Activated T-cell treated with anti-CD3 and anti-CD28 coated beads, Interleukin-2, amount 50 U/mL, for 1 hour (primary cell): Measurements from ENCODE around the gene GFM1.
"Not testable (repeated sequence)": the region's sequence is repeated elsewhere in the genome, so short reads cannot be mapped to it uniquely, and the experiment has no call there.

Experiments
- DNase-seq: peaks from one replicate; pipeline ENCODE4 v3.0.0-alpha.2; 2020

Gene GFM1

DNA sequence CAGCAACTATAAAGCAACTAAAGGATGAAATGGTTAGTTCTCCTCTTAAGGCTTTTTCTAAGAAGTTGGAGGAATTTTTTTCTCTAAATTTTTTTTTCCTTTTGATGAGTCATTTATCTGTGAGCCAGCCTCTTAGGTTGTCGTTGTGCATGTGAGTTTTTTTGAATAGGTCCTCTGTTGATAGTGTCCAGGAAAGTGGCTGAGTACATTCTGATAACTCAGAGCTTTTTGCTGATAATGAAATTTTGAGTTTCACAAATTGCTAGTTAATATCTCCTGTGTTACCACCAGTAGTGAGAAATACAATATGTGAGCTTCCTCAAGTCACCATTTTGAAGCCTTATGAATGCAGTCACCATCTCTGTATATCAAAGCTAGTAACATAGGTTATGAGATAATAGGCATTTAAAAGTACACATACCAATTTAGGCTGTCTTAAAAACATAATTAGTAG, 35.2 kb downstream of the GFM1 start:
- DNase-seq = no peak

DNA sequence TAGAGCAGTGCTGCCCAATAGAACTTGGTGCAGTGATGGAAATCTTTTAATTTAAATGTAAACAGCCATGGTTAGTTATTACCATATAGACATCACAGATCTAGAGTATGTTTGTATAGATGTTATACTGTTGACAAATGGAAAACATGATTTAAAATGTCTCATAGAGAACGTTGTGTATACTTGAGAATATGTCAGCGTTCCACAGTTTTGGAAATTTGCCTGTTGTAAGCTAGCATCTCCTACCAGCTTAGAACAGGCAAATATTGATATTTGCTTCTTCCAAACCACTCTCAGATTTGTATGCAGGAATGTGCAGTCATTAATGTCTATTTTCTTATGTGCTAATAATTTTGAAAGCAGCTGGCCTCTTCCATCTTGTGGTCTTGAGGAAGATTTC, 36.5 kb downstream of the GFM1 start:
- DNase-seq = no peak

DNA sequence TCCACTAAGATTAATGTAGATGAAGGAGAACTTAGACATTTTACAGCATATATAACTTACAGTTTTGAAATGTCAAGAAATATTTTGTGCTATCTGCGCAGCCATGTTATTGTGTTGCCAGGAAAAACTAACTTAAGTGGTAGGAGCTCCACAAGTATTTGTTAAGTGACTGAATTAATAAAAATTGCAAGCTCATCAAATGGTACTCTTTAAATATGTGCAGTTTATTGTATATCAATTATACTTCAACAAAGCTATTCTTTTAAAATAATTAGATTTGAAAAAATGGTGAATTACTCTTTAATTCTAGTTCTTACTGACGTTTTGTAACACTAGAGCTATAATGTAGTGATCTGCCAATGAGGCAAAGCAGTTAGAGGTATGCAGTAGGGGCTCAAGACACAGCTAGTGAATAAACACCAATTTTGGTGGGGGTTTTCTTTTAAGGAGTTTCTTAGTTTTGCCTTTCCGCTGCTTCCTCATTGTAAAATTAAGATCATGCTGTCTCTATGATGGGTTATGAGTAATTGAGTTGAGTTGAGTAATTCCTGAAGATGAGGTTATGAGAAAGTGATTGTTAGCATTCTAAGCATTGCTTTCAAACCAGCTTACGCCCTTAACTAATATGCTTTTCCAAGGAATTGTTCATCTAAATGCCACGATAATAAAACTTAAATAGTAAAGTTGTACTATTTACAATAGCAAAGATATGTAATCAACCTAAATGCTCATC, 39.1 kb downstream of the GFM1 start:
- DNase-seq = no peak

DNA sequence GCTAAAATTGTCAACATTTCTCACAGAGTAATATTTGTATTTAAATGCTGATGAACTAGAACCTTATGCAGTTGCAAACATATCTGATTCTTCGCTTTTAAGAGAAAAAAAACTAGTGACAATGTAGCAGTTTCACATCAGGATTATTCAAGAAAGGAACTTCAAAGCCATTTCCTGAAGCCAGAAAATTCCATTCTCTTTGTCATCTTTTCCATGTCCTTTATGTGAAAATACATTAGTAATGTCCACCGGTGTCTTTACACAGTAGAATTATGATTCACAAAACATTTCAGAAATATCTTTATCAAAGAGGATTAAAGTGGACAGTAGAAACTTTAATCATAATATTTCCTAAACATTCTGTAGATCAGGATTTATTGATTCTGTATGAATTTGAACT, 40.8 kb downstream of the GFM1 start:
- DNase-seq = no peak

DNA sequence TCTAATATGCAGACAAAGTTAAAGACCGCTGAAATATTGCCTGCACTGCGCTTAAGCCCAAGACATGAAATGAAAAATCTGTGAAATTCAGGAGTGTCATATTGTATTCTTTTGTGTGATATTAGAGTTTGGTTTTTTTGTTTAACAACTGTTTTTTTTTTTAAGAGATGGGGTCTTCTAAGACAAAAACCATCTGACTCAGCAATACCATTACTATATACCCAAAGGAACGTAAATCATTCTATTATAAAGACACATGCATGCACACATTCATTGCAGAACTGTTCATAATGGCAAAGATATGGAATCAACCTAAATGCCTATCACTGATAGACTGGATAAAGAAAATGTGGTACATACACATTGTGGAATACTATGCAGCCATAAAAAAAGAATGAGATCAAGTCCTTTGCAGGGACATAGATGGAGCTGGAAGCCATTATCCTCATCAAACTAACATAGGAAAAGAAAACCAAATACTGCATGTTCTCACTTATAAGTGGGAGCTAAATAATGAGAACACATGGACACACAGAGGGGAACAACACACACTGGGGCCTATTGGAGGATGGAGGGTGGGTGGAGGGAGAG, 49.6 kb downstream of the GFM1 start:
- not testable (repeated sequence) for DNase-seq

DNA sequence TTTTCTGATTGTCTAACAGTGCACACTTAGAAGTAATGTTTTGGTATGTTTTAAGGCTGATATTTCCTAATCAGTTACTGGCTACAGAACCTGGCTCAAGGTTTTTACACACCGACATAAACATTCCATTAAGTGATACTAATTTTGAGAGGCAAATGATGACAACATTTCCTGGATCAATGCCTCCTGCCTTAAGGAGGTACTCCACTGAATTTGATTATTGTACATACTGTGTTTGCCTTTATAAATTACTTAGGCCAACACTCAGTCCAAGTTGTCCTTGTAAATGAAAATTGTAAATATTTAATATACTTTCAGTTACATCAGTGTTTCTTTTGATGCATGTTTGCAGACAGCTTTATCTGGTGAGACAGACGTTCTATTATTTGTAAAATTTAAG, 52.3 kb downstream of the GFM1 start:
- DNase-seq = no peak

DNA sequence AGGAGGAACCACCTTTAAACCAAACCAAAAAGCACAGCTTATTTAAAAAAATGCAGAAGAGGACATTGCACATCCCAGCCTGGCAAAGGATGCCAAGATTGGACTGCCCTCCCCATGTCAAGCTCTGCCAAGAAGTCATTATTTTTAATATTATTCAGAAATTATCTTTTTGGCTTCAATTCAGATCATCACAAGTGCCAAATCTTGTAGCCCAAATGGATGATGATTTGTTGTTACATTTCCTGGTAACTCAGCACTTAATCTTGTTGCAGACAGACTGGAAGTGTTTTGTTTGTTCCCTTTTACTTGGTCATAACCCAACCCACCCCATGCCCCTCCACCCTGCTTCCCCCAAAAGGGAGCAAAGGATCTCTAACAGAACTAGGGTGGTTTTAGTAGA, 56.2 kb downstream of the GFM1 start:
- DNase-seq = no peak

DNA sequence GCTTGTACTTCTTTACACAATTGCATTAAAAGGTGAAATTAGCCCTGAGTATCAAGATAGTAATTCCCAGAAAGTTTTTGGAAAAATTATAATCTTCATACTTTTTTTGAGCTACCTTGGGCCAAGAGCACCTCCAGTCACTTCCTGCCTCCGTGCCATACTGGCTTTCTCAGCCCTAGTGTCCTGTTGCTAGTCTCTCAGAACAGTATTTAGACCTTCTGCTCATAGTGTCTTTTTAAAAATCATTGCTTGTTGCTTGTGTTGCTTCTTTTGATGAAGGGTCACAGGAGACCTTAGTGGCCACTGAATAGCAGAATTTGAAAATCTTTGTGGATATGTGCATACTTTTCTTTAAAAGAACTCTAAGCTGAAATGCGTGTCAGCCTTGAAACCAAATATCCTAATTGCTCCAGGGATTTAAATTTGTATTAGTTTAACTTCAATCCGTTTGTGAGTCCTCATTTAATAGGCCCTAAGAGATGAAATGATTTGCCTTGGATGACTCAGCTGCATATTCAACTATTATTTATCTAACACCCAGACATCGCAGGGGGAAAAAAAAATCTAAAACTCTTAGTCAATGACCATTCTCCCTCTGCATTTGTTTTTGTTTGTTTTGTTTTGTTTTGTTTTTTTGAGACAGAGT, 57.2 kb downstream of the GFM1 start:
- DNase-seq = no peak

DNA sequence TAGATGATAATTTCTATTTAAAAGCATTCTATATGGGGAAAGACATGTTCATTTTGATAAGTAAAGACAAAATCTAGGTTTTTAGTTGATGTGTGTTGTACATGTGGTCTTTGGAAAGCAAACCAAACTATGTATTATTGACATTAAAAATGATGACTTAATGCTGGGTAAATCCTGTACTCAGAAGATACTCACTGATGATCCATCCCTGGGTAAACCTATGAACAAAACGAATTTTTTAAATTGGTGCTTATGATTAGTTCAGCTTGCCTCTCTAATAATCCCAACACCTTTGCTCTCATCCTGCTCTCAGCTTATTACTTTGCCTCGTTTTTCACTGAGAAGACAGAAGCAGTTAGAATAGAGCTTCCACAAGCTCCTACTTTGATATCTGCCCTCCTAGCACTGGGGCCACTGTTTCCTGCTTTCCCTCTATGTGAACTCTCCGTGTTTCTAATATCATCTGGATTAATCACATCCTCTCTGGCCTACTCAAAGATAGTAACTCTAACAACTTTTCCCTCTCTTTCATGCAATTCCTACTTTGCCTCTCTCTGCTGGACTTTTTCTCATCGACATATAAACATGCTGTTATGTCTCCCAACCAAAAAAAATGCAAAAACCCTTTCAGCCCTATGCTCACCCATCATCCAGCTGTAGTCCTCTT, 58.6 kb downstream of the GFM1 start:
- no peak for DNase-seq

DNA sequence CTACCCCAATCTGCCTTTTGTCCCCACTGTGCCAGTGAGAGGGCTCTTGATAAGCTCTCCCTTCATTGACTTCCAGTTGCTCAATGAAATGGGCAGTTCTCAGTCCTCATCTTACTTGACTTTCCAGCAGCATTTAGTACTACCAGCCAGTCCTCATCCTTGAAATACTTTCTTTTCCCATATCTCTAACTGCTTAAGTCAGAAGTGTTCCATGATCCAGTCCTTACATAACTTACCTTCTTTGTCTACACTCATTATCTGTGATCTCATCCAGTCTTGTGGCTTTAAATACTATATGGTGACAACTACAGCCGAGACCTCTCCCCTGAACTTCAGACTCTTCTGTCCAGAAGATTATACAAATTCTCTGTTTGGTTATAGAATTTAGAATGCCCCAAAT, 59.2 kb downstream of the GFM1 start:
- DNase-seq = no peak

DNA sequence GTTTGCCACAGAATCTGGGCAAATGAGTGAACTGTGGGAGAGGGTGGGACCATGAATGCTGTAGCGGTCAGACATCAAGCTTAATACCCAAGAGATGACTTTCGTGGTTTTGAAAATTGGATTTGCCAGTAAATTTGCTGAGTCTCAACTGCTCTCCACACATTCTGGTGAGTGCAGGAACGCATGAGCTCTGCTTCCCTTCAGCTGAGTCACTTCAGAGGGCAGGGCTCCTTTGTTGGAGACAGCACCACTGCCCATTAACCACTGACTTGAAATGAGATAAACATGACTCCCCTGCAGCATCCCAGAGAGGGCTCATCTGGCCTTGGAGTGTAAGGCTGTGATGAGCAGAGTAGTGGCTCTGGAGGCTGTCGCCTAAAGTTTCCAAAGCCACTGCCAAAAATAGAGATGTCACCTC, 65.3 kb downstream of the GFM1 start:
- DNase-seq = no peak

DNA sequence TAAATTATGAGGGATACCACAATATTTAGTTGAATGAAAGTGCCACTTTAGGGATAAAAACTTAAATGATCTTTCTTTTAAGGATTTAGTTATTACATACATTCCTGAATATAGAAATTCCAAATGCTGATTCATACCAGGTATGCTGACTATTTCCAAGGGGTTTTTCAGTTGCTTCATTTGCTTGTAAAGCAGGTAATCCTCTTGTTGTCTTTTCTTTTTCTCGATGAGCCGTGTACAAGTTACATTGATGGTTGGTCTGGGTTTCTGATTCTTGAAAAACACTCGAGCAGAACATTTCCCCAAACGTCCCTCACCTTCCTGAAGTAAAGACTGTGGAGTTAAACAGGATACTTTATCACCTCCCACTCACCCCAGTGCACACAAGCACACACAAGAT, 66.3 kb downstream of the GFM1 start:
- DNase-seq = no peak

DNA sequence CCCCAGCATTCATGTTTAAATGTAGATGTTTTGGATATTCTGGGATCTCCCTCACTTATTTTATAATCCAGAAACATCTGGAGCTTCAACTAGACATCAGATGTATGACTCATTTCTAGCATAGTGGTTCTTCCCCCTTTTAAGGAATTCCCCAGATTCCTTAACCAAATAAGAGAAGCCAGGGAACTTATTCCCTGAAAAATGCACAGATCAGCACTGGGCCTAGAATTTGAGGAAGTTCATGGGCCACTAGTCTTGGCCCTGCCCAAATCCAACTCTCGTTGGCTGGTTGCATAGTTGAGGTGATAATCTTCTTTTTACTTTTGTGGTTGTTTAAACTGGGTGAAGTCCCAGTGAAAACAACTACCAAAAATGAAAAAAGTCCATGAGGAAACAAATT, 67.6 kb downstream of the GFM1 start:
- no peak for DNase-seq

DNA sequence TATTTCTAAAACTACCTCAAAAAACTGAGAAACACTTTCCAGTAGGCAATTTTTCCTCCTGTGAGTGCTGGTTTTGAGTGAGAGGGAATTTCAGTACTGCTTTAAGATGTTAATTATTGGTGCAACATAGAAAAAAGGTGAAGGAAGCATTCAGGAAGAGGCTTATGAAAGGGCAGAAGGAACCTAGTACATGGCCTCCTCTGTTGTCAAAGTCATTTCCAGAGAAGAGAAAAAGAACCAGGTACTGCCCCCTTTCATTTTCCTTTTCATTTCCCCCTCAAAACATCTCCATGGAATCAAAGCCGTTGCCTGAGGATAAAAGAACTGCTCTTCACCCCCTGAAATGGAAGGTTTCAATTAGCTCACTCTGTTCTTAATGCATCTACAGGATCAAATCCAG, 68.1 kb downstream of the GFM1 start:
- no peak for DNase-seq

DNA sequence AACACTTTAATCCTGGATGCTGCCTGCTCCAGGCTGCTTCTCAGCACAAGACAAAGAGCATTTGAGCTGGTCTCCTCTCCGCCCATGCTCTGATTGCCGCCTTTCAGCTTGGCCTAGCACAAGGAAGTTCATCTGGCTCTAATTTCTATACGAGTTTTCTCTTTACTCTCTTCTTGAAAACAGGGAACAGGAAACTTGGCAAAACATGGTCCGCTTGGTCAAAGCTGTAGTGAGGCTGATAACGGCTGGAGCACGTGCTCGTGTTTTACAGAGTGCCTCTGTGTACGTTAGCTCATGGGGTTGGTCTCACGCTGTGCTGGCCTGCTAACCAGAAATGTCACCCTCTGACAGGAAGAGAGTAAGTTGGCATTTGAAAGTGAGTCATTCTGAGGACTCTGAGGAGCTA, 68.8 kb downstream of the GFM1 start:
- no peak for DNase-seq

DNA sequence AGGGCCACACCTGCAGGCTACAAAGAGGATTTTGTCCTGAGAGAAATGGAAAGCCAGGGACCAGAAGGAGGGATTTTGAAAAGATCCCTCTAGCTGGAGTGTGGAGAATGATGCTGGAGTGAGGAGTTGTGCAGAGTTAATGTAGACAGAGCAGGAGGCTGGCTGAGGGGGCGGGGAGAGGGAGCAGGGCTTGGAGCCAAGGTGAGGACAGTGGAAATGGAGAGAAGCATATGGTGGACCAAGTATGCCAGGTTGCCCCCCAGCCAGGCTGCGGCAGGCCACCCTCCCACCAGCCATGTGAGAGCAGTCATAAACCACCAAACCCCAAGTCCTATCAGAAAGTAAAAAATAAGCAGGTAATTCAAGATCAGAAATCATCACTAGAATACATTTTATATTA, 73.2 kb downstream of the GFM1 start:
- DNase-seq = no peak

DNA sequence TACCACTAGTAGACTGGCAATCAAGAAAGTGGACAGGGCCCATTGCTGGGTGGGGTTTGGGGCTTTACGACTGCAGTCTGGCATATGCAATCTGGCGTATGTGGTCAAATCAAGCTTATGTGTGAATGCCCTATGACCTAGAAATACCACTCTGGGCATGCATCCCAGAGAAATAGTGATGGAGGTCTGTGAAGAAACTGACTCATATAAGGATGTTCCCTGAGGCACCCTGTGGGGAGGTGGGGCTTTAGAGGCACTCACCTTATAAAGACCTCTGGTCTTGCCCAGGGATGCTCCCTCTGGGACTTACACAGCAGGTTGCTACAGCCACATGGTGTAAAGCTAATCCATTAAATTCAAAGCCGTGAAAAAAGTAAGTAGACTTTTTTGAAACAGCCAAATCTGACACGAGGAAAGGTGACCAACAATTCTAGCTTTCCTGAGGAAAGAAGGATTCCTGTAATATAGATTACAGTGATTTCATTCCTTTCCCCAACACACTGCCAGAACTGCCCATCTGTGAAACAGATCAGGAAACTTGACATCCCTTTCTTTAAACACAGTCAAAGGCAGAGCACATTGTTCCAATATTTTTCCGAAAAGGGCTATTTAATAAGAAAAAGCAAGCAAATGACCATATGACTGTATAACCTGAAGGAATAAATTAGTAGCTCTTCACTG, 74.3 kb downstream of the GFM1 start:
- DNase-seq = no peak

DNA sequence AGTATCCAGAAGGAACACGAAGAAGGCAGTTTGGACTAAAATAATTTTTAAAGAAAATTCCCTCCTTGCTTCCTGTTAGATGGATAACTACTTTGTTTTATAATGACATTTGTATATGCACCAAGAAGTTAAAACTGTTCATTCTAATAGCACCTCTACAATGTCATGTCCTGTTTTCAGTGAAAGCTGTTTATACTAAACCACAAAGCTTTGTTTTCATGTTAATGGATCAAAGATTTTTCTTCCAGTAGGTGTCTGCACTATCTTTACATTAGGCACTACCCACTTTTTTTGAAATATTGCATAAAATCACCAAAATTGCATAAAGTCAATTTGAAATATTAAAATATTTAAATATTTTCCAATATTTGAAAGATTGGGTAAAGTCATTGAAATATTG, 77.8 kb downstream of the GFM1 start:
- DNase-seq = no peak

DNA sequence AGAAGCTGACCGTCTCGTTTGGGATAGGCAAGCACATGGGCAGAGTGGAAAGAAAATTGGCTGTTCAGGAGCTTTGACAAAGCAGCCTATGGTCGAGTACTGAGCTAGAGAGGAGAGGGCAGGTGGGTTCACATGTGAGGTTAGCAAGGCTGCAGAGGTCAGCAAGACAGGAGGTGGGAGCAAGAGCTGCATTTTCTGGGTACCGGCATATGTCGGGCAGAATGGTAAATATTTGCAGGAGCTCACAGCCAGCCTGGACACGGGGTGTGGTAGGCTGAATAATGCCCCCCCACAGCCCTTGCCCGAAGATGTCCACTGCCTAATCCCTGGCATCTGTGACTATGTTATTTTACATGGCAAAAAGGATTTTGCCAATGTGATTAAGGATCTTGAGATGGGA, 79.7 kb downstream of the GFM1 start:
- DNase-seq = no peak

DNA sequence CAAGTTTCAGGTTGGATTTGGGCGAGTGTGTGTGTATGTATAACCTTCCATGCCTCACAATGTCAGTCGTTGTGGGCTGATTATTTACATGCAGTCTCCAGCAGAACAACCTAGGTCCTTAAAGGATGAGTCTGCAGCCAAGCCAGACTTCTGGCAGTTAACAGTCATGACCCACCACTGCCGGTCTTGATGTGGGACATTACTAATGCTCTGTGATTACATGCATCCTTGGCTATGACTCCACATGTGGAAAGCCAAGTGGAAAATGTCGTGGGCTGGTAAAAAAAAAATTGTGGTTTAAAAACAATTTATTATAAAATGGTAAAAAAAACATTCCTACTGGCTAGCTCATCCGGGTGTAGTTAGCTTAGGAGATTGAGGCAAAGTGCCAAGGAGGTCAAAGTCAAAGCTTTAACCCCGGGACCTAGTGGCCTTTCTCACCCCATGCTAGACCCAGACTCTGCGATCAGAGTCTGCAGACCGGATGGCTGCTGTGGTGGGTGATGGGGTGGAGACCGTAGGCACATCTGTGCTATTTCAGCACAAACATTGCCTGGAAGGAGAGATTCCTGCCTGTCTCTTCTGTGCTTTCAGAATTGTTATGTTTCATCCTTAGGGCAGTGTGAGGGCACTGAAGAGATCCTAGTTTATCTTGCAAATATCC, 81.2 kb downstream of the GFM1 start:
- DNase-seq = no peak

DNA sequence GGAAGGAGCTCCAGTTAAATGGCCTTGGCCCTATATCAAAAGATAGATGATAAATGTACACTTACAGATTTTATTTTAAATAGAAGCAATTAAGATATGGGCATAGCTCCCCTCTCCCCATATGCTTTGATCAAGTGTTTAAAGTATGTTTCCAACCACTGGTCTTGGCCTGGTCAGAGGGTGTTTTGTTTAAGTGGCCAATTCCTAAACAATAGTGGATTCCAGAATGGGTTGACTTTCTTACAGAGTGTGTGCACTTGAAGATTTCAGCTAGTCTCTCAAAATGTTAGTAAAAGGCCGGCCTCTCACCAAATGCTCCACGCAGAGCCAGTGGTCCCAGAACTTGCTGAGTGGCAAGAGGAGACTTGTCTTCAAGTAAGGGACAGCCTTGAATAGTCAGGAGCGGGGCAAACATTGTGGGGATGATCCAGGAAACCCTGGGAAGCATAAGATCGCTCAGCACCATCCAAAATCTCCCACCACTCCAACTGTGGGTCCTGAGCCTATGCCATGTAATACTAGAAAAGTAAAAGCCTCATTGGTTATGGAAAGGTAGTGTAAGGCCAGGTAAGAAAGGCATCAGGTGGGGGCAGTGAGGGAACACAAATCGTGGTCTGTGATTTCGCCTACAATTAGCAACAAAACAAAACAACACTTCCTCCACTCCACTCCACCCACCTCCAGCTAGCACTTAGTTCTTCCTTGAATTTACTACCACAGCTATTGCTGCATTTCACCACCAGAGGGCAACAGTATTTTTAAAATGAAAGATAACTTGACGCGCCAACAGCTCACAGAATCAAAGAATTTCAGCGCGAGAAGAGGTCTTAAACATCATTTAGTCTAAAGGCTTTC, 83.1 kb downstream of the GFM1 start:
- DNase-seq = no peak

DNA sequence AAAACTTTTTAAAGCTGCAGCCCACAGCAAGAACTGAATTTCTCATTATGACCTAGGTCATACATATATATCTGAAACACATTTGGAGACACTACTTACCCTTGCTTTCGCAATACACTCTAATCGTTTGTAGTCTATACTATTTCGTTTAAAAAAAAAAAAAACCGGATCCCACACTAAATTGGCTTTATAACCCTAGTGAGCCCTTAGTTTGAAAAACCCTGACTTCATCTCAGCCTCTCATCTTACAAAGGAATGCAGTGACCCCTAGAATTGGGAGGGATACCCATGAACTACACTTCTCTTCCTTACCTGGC, 83.7 kb downstream of the GFM1 start:
- no peak for DNase-seq
